GM21526 (cell line): ENCODE results near the gene PATJ.
"Not testable (repeated sequence)": the region's sequence is repeated elsewhere in the genome, so short reads cannot be mapped to it uniquely, and the experiment has no call there.

ENCODE experiments used
- ATAC-seq: cut with Tn5 transposase; IDR thresholded peaks from one replicate; pipeline ENCODE4 v1.9.1; 2021; ENCODE audit warnings: moderate library complexity; ENCODE audit not compliant: unreplicated experiment, low FRiP score

The PATJ gene

DNA sequence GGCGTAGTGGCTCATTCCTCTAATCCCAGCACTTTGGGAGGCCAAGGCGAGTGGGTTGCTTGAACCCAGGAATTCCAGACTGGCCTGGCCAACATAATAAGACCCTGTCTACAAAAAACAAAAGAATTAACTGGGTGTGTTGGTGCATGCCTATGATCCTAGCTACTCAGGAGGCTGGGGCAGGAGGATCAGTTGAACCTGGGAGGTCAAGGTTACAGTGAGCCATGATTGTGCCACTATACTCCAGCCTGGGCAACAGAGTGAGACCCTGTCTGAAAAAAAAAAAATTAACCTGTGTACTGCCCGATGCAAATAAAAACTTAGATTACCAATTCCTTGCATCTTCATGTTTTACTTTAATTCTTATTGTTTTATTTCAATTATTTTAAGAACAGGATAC, 193.2 kb downstream of the PATJ start:
- ATAC-seq = no peak

DNA sequence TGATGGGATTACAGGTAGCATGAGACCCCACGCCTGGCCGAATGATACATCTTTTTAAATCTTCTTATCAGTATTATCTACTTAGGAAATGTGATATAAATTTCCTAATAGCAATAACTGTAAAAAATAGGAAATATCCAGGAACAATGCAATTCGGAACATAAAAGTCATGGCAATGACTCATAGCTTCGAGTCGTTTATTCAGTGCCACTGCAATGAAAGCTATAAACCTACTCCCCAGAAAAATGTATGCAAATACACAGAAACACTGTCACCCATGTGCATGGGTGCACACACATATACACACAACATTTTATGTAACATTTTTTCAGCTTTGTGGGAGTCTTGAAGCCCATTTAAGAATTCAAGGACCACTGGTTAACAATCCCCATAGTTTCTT, 194.6 kb downstream of the PATJ start:
- no peak for ATAC-seq

DNA sequence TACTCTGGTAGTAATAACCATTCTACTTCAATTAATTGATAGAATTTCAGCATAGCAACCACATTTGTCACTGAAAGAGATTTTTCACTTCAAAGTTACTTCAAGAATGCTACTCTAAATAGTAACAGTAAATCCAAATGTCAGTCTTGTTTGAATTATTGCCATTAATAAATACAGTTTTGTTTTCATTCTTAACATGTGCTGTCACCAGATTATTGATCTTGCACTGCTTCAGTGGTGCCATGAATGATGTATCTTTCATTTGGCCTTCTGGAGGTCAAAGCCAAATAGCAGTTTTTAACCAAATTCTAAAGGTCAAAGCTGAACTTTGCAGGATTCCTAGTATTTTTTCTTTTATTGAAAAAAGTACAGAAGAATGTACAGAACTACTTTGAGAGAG, 199.5 kb downstream of the PATJ start:
- no peak for ATAC-seq

DNA sequence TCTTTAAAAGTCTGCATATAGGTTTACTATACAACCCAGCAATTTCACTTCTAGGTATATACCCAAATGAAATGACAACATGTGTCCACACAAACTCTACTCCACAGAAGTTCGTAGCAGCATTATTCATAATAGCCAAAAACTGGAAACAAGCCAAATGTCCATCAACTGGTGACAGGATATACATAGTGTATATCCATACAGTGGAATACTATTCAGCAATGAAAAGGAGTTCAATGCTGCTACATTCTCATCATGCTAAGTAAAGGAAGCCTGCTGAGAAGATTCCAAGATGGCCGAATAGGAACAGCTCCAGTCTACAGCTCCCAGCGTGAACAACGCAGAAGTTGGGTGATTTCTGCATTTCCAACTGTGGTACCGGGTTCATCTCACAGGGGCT, 200.6 kb downstream of the PATJ start:
- ATAC-seq = no peak

DNA sequence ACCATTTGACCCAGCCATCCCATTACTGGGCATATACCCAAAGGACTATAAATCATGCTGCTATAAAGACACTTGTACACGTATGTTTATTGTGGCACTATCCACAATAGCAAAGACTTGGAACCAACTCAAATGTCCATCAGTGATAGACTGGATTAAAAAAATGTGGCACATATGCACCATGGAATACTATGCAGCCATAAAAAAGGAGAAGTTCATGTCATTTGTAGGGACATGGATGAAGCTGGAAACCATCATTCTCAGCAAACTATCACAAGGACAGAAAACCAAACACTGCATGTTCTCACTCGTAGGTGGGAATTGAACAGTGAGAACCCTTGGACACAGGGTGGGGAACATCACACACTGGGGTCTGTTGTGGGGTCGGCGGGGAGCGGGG, 206.4 kb downstream of the PATJ start:
- ATAC-seq = not testable (repeated sequence)

DNA sequence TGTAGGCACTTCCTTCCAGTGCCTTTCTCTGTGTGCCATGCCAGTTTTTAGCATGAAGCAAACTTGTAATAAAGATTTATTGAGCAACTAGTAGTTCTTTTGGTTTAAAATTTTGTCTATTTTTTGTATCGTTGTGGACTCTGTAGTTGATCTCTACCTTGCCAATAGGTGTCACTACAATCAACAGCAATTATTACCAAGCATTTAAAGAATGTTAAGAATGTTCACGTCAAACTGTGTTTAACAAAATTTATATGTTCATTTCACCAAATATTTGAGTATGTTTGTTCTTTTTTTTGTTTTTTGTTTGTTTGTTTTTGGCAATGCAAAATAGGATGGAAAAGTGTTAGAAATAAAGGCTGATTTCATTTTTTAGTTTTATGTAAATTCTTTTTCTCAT, 208.1 kb downstream of the PATJ start:
- no peak for ATAC-seq

DNA sequence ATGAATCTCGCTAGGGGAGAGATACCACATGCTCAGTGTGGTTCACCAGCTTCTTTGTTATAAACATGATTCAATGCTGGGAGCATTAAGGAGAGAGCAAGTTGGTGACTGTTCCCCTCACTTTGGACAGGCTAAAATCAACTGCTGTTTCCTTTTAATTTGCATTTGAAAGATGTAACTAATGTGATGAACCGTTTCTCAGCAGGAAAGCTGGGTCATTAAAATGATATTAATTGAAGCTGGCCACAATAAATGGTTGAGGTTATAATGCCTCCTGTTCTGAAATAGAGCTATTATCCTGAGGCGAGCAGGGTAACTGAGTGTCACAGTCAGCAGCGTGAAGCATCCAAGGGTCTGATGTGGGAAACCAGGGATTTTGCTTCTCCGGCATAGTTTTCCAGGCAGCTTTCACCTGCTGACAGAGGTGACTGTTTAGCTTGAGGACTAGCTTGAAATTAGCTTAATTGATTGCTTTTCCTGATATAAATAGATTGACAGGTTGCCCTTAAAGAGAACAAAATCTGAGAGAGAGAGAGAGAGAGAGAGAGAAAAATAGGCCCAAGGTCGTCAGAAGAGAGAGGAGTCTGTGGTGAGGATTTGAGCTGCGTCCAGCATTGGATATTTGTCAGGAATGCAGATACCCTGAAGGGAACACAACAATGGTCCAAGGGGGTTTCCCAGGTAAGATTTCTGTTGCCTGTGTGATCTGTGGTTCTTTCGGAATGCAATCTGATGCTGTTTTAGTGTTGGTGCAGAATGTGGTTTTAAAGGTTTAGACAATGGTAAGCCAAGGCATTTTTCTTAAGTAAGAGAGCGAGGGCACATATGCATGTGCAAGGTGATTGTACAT, 209.7 kb downstream of the PATJ start:
- no peak for ATAC-seq

DNA sequence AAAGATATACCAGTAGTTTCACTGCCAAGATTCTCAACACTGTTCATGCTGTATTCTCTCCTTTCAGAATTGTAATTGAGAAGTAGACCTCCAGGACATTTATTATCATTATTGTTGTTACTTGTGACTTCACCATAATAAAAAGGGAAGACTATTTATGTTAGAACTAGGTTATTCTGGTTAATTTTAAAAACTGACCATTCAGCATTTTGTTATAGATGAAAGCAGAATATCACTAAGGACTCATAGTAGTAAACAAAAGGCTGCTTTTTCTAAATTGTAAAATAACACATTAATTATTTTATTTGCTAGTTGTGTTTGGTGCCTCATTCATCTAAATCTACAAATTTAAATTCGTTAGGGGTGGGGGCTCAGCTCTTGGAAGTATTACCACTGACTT, 210.4 kb downstream of the PATJ start:
- no peak for ATAC-seq

DNA sequence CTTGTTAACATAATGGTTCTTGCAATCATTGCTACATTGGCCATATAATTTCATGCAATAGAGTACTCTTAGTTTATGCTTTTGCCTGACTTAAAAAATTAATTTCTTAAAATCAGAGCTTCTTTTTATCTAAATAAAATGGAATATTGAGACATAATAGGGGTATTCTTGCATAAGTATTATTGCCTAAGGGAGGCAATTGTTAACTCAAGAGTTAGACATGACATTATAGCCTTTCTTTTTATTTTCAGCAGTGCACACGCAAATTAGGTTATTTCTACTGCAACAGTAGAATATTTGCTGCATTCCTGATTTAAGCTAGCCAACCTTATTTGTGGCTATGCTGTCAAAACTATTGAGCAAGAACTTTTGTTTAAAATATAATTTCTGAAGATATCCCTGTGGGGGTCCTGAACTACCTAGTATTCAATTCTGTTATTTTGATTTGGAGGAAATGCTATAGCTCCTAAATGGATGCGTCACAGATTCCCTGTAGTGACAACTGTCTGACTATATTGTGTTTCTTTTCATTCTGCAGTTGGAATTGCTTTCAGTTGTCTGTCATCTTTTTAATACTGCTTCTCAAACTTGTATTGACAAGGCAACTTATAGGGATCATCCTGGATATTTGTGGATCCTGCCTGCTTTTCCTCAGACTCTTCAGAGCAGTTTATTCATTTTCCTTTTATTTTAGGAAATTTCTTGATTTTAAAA, 211.0 kb downstream of the PATJ start:
- ATAC-seq = no peak

DNA sequence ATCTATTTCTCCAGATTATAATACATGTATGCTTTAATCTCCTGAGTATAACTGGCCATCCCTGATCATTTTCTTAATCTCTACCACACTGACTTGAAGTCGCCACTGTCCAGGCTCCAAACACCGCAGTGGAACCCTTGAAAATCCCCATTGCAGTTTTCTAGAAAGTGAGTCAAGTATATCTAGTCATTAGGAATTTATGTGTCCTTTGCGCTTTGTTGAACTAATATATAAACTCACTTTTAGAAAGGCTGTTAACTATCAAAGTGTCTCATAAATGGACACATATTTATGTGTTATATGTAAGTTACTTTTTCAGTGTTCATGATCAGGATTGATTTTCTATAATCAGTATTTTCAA, 211.5 kb downstream of the PATJ start:
- ATAC-seq = no peak

DNA sequence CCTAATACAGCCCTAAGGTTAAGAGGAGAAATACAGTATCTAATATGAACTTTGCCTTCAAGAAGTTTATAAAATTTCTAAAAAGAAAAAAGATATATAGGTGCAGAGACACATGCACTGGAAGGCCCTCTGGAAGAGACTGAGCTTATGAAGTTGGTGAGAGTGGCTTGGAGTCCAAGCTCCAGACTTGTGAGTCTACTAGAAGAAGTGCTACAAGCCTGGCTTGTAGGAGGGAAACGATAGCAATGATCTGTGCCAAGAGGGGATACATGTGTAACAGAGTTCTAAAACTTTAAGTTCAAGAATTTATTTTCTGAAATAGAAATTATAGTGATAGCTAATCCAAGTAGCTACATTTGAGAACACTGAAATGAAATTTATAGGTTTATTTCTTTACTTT, 213.0 kb downstream of the PATJ start:
- no peak for ATAC-seq

DNA sequence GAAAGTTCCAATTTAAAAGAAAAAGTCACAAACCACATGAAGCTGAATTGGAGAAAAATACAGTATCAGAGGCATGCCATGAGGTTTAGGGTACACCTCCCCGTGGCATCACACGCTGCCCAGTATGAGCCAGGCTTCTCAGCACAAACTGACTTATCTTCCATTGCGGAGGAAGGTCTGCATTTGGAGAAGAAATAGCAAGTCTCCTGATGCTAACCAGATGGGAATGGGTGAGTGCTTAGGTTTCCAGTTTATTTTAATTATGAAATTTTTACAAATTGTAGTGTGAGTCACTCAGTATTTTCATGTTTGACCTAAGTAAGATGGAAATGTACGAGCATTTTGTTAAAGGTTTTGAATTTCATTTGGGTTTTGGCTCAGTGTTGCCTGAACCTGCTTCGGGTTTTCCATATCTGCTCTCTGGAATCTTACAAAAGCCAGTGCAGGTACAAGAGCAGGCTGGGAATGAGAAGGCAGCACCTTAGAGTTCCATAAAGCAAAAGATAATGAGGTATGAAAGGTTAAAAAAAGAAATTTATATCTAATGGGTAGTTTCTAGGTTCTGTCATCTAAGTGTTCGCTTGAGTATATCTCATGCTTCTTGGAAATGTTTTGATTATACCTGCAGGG, 213.9 kb downstream of the PATJ start:
- ATAC-seq = no peak

DNA sequence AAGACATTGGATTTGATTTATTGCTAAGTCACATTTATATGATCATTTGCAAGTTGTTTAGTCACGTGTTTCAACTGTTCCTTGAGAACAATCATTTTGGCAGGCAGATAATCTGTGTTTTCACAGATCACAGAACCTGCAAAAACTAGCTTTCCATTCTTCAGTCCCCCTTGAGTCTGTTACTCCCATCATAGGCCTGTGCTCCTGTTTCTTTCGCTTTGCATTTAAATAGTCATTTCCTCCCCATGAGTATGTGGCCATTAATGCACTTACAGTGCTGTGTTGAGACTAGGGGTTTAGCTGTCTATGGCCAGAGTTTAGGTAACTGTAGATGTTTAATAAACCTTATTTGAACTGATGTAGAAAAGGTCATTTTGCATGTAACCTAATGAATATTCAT, 214.5 kb downstream of the PATJ start:
- no peak for ATAC-seq

DNA sequence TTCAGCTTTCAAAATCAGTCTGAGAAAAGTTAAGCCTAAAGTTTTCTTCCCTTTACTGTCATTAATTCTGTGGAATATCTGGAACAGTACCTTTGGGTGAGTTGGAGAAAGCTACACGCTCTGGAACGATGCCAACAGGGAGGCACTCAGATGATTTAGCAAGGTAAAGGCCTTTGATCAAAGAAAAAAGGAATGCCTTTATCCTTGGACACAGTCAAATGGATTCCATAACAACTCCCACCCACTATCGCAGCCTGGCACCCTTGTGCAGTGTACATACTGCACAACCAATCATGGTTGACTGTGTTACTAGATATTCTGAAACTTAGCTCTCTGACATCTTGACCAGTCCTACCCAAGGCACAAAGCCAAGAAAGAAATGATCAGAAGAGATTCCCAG, 218.7 kb downstream of the PATJ start:
- ATAC-seq = no peak

DNA sequence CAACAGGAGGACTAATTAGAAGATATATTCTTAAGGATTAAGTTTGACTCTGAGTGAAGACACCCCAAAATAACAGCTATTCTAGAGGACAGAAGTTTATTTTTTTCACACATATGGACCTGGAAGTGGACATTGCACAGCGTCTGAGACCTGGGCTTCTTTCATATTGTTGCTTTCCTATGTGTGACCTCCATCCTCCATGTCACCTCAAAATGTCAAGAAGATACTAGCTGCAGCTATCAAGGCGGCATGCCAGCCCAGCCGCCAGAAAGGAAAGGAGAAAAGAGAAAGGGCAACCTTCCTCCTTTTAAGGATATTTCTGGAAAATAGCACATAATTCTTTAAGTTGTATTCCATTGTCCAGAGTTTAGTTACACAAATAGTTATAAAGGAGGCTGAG, 220.4 kb downstream of the PATJ start:
- ATAC-seq = no peak

DNA sequence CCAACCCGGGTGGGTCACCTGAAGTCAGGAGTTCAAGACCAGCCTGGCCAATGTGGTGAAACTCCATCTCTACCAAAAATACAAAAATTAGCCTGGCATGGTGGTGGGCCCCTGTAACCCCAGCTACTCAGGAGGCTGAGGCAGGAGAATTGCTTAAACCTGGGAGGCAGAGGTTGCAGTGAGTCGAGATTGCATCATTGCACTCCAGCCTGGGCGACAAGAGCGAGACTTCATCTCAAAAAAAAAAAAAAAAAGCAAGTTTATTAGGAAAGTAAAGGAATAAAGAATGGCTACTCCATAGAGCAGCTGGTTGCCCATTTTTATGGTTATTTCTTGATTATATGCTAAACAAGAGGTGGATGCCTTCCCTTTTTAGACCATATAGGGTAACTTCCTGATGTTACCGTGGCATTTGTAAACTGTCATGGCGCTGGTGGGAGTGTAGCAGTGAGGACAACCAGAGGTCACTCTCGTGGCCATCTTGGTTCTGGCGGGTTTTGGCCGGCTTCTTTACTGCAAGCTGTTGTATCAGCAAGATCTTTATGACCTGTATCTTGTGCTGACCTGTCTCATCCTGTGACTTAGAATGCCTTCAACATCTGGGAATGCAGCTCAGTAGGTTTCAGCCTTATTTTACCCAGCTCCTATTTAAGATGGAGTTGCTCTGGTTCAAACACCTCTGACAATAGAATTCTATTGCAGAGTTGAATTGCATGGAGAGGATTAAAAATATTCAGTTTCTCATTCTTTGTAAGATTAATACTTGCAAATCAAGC, 224.4 kb downstream of the PATJ start:
- not testable (repeated sequence) for ATAC-seq

DNA sequence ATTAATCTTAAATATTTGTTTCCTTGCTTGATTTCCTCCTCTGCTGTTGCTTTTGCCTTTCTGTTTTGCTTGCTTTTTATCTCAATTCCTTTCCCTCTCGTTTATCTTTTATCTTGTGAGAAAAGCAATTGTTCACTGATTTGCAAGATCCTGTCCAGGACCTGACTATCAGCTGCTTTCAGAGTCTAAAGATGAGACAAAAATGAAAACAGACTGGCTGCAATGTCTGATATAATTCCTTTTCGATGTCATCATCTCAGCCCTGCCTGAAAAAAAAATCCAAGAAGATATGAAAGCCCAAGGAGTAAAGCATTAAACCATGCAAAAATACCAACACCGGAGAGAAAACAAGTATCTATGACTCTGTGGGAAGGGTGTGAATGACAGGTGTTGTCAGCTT, 225.5 kb downstream of the PATJ start:
- no peak for ATAC-seq

DNA sequence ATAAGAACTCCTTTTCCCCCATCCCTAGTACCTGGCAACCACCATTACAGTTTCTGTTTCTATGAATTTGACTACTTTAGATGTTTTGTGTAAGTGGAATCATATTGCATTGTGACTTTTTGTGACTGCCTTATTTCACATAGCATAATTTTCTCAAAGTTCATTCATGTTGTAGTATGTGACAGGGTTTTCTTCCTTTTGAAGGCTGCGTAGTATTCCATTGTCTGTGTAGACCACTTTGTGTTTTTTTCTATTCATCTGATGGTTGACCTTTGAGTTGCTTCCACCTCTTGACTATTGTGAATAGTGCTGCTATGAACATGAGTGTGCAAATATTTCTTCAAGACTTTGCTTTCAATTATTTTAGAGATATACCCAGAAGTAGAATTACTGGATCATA, 226.6 kb downstream of the PATJ start:
- no peak for ATAC-seq

DNA sequence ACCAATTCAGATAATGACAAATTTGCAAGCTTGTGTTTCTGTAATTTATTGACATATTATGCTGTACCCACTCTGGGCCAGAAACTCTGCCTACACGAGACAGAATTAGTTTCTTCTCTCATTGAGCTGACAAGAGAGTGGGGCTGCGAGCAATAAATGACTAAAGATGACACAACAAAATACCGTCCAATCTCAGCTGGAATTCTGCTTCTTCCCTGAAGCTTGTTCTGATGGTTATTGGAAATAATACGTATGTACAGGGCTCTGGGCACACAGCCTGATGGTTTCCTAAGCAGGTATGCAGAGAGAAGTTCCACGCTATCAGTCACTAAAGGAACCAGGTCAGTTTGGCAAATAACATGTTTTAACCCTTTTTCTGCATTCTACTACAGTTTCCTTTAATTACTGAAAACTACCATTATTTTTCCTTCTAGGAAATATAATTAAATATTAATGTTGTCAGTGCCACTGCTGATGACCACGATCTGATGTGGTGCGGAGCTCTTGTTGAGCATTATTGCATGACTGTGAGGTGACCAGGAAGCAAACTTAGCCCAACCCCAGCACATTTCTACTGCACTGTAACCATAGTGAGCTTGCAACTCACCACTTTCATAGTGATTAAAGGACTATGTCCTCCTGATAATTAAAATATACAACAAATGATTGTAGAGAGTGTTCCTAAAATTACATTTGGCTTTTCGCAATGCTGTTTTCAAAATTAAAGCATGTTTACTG, 231.0 kb downstream of the PATJ start:
- ATAC-seq = no peak

DNA sequence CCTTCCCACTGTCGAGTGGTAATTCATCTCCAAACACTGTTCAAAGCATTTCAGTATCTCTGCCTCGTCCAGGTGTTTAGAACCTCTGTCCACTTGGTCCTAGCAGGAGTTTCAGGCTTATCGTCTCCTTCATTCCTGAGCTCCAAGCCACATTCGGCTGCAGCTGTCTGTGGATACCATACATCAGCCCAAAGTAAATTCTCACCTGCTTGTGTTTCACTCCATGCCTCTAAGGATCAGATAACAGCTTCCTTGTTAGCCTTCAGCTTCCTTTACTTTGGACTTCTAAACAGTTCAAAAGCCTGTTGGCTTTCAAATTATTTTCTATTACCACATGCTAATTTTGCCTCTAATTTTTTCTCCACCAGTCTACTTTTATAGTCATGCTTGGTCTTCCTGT, 233.4 kb downstream of the PATJ start:
- ATAC-seq = no peak
